NCI-H510A treated with DMSO at 0.1 percent for 48 hours (cell line): ENCODE data around the gene ERGIC3.

Experiments used
- DNase-seq: peaks from one replicate; lab custom pipeline; 2025; lab: John Stamatoyannopoulos, UW

The ERGIC3 gene

GRCh38 chr20:35598899-35599775 lies 57.3 kb downstream of the ERGIC3 start:
- peak; percentile 28 for DNase-seq

GRCh38 chr20:35599776-35600120 lies 57.9 kb downstream of the ERGIC3 start:
- no peak for DNase-seq

GRCh38 chr20:35600176-35600992 lies 58.5 kb downstream of the ERGIC3 start:
- DNase-seq: no peak

GRCh38 chr20:35600993-35601973 lies 59.4 kb downstream of the ERGIC3 start:
- DNase-seq: peak; percentile 34

GRCh38 chr20:35601990-35602389 lies 60.1 kb downstream of the ERGIC3 start:
- no peak for DNase-seq

- DNase-seq: no peak
These were observed 61.1 kb downstream of the ERGIC3 start for GRCh38 chr20:35602851-35603495.

- no peak for DNase-seq
These were observed 62.0 kb downstream of the ERGIC3 start for GRCh38 chr20:35603695-35604448.

- DNase-seq: no peak
These were observed 62.5 kb downstream of the ERGIC3 start for GRCh38 chr20:35604449-35604747.

GRCh38 chr20:35606127-35606526 lies 64.2 kb downstream of the ERGIC3 start:
- DNase-seq: no peak
